ENCODE results near the gene FRS2.

DNA sequence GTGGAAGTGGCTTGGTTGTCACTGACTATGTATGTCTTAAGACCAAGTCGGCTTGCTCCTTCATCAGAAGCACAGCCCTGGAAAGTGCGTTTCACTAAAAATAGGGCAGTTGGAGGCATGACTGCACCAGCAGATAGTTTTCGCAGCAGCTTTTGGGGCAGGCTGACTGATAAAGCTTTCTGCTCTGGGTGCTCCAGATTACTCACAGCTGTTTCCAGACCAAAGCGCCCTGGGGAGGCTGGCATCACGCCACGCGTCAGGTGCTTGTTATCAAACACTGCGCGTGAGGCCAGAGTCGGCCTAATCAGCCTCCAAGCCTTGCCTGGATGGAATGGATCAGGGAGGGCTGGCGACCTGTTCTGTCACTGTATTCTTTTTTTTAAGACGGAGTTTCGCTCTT lies 153.8 kb downstream of the FRS2 start:
- no peak for TF ChIP-seq POLR2A (IDR thresholded peaks at IDR 0.05)
- TF ChIP-seq, protein P1, sequence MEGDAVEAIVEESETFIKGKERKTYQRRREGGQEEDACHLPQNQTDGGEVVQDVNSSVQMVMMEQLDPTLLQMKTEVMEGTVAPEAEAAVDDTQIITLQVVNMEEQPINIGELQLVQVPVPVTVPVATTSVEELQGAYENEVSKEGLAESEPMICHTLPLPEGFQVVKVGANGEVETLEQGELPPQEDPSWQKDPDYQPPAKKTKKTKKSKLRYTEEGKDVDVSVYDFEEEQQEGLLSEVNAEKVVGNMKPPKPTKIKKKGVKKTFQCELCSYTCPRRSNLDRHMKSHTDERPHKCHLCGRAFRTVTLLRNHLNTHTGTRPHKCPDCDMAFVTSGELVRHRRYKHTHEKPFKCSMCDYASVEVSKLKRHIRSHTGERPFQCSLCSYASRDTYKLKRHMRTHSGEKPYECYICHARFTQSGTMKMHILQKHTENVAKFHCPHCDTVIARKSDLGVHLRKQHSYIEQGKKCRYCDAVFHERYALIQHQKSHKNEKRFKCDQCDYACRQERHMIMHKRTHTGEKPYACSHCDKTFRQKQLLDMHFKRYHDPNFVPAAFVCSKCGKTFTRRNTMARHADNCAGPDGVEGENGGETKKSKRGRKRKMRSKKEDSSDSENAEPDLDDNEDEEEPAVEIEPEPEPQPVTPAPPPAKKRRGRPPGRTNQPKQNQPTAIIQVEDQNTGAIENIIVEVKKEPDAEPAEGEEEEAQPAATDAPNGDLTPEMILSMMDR (IDR thresholded peaks at IDR 0.05), result no peak
- no peak for TF ChIP-seq POLR2AphosphoS5 (IDR thresholded peaks at IDR 0.05)

All from suprapubic skin (tissue), 4 donors.